Measurements from ENCODE around the gene KCNH8. TPM values are rescaled to one million over a fixed set of nuclear protein-coding genes. Genes with fewer than 3 reads are reported as not detected.

The KCNH8 gene
- total RNA-seq, 1 experiment from 2014 or later, result not detected

- CTCF ChIA-PET, result interaction anchor here (1.2 kb wide), 1 partner anchor 36 kb away, joined by 4 read pairs; no protein-coding TSS in a partner anchor
- POLR2A ChIA-PET, result no interaction called here
- no peaks in the 10 kb centered on the region for H3K36me3 Mint-ChIP-seq (ENCODE audit: insufficient read depth, unreplicated experiment)
- intact Hi-C loops (cut with micrococcal nuclease), result no loop called here
- H3K9me3 Mint-ChIP-seq (ENCODE audit: unreplicated experiment), result no peaks in the 10 kb centered on the region
- H3K4me1 Mint-ChIP-seq (ENCODE audit: insufficient read depth, unreplicated experiment), result no peaks in the 10 kb centered on the region
- H3K27me3 Mint-ChIP-seq (ENCODE audit: insufficient read depth, unreplicated experiment), result no peaks in the 10 kb centered on the region
- no peak for DNase-seq (ENCODE audit: unreplicated experiment)
- TF ChIP-seq CTCF (IDR thresholded peaks at IDR 0.05; ENCODE audit: unreplicated experiment), result no peak
- no peak overlapping the region for H3K4me3 Mint-ChIP-seq (ENCODE audit: unreplicated experiment)
- H3K27ac Mint-ChIP-seq (ENCODE audit: low read depth, unreplicated experiment), result no peak overlapping the region
- no TSS peak for BruUV-seq (replicated peaks)
Observed at GRCh38 chr3:19384868-19385267, 236.6 kb downstream of the KCNH8 start.

- Mint-ChIP-seq H3K4me3 (ENCODE audit: unreplicated experiment) (no peak overlapping the region), H3K9me3 (ENCODE audit: unreplicated experiment) (no peaks in the 10 kb centered on the region), H3K27me3 (ENCODE audit: insufficient read depth, unreplicated experiment) (no peaks in the 10 kb centered on the region), H3K27ac (ENCODE audit: low read depth, unreplicated experiment) (no peak overlapping the region), H3K4me1 (ENCODE audit: insufficient read depth, unreplicated experiment) (no peaks in the 10 kb centered on the region), H3K36me3 (ENCODE audit: insufficient read depth, unreplicated experiment) (no peaks in the 10 kb centered on the region)
- POLR2A ChIA-PET, result no interaction called here
- intact Hi-C loops (cut with micrococcal nuclease), result no loop called here
- no peak for DNase-seq (ENCODE audit: unreplicated experiment)
- no peak for TF ChIP-seq CTCF (IDR thresholded peaks at IDR 0.05; ENCODE audit: unreplicated experiment)
- BruUV-seq (replicated peaks), result no TSS peak
- CTCF ChIA-PET, result no interaction called here
Observed at GRCh38 chr3:19392150-19392549, 243.8 kb downstream of the KCNH8 start.

- no peak overlapping the region for H3K4me3 Mint-ChIP-seq (ENCODE audit: unreplicated experiment)
- no TSS peak for BruUV-seq (replicated peaks)
- no peaks in the 10 kb centered on the region for H3K27me3 Mint-ChIP-seq (ENCODE audit: insufficient read depth, unreplicated experiment)
- no peak for TF ChIP-seq CTCF (IDR thresholded peaks at IDR 0.05; ENCODE audit: unreplicated experiment)
- peaks cover 6% of the 10 kb centered on the region for H3K4me1 Mint-ChIP-seq (ENCODE audit: insufficient read depth, unreplicated experiment)
- H3K27ac Mint-ChIP-seq (ENCODE audit: low read depth, unreplicated experiment), result no peak overlapping the region
- no peaks in the 10 kb centered on the region for H3K9me3 Mint-ChIP-seq (ENCODE audit: unreplicated experiment)
- H3K36me3 Mint-ChIP-seq (ENCODE audit: insufficient read depth, unreplicated experiment), result no peaks in the 10 kb centered on the region
- CTCF ChIA-PET, result no interaction called here
- intact Hi-C loops (cut with micrococcal nuclease), result no loop called here
- no peak for DNase-seq (ENCODE audit: unreplicated experiment)
- POLR2A ChIA-PET, result no interaction called here
Observed at GRCh38 chr3:19394946-19395345, 246.6 kb downstream of the KCNH8 start.

GRCh38 chr3:19396726-19397125 lies 248.4 kb downstream of the KCNH8 start:
- no peak overlapping the region for H3K27ac Mint-ChIP-seq (ENCODE audit: low read depth, unreplicated experiment)
- no peaks in the 10 kb centered on the region for H3K9me3 Mint-ChIP-seq (ENCODE audit: unreplicated experiment)
- ChIA-PET POLR2A (no interaction called here), CTCF (interaction anchor here (1.2 kb wide), 1 partner anchor 16 kb away, joined by 4 read pairs; no protein-coding TSS in a partner anchor)
- no peak overlapping the region for H3K4me3 Mint-ChIP-seq (ENCODE audit: unreplicated experiment)
- peaks cover 6% of the 10 kb centered on the region for H3K4me1 Mint-ChIP-seq (ENCODE audit: insufficient read depth, unreplicated experiment)
- no peaks in the 10 kb centered on the region for H3K27me3 Mint-ChIP-seq (ENCODE audit: insufficient read depth, unreplicated experiment)
- DNase-seq (ENCODE audit: unreplicated experiment), result no peak
- no peak for TF ChIP-seq CTCF (IDR thresholded peaks at IDR 0.05; ENCODE audit: unreplicated experiment)
- BruUV-seq (replicated peaks), result no TSS peak
- intact Hi-C loops (cut with micrococcal nuclease), result no loop called here
- no peaks in the 10 kb centered on the region for H3K36me3 Mint-ChIP-seq (ENCODE audit: insufficient read depth, unreplicated experiment)

Measured in MCF 10A (cell line).